HT-29 (cell line): ENCODE measurements around the gene BRI3BP. TPM values are rescaled to one million over a fixed set of nuclear protein-coding genes. Genes with fewer than 3 reads are reported as not detected.

Experiments
- DNase-seq: peaks from one replicate; pipeline ENCODE4 v3.0.0-alpha.2; 2015; ENCODE audit warnings: low spot score
- total RNA-seq: library from RNA; depleted of rRNA; stranded (reverse); fragments of >200 nt; shearing (Covaris generic); gene quantifications from 2 replicates; pipeline ENCODE4 v1.2.3, GENCODE V29; 2014; rRNA removed

BRI3BP gene
- total RNA-seq = 39.3 and 44.0 TPM in 2 replicates

- DNase-seq = peak; percentile 60
Observed at GRCh38 chr12:124993626-124994436, at the start of gene BRI3BP. TSS of gene BRI3BP (plus strand) at chr12:124993645. CDS start at chr12:124993791, 146 bp downstream.

DNA sequence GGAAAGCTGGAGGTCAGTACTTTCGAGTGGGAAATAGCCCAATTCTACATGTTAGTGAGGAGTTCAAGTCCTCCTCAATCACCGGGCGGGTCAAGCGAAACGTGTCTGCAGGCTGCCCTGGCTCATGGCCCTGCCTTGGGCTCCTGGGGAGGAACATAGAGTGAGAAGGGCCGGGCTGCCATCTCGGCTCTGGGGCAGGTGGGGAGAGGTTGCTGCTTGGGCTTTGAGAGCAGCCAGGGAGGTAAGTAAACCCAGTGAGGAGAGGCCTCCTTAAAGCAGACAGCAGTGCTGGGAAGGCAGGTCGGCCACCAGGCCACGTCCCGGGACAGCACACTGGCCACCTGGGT, 47.0 kb upstream of the BRI3BP start:
- DNase-seq = no peak

- no peak for DNase-seq
Observed at GRCh38 chr12:124947013-124947412, 46.4 kb upstream of the BRI3BP start.

DNA sequence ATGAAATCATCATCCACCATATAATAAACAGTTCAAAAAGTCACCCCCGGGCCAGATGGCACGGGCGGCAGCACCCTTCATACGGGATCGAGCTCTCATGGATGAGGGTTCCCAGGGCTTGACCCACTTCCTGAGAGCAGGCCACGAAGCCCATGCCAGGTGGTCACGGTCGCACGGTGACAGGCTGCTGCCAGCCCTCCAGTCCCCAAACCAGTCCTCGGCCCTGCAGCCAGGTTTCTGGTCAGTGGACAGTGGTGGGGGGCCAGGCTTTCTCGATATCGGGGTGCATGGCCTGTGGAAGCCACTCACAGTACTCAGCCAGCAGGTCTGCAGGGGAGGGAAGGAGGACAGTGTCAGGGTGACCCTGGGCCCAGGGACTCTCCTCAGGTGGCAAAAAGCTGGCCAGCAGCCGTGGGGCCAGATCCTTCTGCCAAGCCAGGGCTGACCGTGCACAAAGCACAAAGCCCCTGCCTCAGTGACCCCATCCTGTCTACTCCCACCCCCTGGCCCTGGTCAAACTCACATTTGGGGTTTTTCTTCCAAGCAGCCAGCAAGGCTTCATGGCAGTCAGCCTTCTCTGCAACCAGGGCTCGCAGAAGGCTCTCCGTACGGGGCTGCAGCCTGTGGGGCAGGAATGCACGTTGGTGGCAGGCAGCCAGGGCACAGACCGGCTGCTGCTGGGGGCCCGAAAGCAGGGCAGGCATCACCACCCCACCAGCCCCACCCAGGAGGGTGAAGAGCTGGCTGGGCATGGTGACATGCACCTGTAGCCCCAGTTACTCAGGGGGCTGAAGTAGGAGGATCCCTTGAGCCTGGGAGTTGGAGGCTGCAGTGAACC, 45.7 kb upstream of the BRI3BP start:
- DNase-seq = no peak

DNA sequence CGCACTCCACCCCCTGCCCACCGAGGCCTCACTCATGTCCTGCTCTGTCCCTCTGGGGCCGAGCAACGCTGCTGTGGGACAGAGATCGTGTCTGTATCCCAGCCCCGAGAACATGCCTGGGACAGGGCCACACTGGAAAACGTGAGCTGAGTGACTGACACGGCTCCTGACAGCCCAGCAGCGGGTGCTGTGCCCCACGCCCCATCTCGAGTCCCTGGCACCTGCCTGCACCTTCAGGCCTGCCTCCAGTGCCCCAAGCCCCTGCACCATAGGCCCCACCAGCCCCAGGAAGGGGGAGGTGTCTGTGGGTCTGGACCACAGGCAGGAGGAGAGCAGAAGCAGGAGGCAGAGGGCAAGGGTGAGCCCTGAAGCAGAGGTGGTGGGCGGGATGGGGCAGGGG, 44.4 kb upstream of the BRI3BP start:
- DNase-seq = no peak

GRCh38 chr12:124949779-124950728, 43.4 kb upstream of the BRI3BP start:
- DNase-seq = no peak

GRCh38 chr12:124952295-124952694, 41.1 kb upstream of the BRI3BP start:
- DNase-seq = no peak

GRCh38 chr12:124952801-124953200, 40.6 kb upstream of the BRI3BP start:
- DNase-seq = no peak

- DNase-seq = no peak
Observed at GRCh38 chr12:124953689-124954405, 39.6 kb upstream of the BRI3BP start.

DNA sequence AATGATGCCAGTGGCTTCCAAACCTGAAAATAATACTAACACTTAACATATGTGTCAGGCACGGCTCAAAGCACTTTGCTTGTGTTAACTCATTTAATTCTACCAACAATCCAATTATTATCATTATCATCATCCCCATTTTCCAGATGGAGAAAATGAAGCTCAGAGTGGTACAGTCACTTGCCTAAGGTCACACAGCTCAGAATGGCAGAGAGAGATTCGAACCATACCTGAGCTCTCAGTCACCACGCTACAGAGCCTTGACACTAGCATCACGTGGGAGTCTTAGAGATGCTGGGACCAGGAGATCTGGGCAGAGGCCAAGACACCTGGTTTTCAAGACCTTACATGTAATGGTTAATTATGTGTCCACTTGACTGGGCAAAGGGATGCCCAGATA, 38.7 kb upstream of the BRI3BP start:
- no peak for DNase-seq

DNA sequence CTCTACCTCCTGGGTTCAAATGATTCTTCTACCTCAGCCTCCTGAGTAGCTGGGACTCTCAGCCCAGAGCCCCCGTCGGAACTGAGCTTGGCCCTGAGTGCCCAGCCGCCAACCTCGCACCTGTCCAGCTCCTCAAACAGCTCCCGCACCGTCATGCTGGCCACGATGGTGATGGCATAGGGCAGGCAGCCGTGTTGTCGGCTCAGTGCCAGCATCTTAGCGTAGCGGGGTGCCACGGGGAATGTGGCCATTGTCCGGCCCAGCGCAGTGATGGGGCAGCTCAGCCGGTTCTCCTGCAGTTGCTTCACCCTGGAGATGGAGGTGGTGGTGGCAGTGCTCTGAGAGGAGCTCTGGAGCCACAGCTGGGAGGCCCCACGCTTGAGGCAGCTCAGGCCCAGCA, 36.9 kb upstream of the BRI3BP start:
- DNase-seq = no peak

DNA sequence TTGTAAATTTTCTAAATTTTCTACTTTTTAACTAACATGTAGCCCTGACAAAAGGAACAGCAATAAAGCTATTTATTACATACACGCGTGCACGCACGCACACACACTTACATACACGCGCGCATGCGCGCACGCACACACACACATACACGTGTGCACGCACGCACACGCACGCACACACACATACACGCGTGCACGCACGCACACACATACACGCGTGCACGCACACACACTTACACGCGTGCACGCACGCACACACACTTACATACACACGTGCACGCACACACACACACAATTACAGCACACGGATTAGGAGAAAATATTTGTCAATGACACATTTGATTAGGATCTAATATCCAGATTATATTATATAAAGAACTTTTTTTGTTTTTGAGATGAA, 32.4 kb upstream of the BRI3BP start:
- no peak for DNase-seq

- DNase-seq = no peak
Observed at GRCh38 chr12:124963211-124963610, 30.2 kb upstream of the BRI3BP start.

GRCh38 chr12:124964251-124964650, 29.2 kb upstream of the BRI3BP start:
- DNase-seq = no peak

DNA sequence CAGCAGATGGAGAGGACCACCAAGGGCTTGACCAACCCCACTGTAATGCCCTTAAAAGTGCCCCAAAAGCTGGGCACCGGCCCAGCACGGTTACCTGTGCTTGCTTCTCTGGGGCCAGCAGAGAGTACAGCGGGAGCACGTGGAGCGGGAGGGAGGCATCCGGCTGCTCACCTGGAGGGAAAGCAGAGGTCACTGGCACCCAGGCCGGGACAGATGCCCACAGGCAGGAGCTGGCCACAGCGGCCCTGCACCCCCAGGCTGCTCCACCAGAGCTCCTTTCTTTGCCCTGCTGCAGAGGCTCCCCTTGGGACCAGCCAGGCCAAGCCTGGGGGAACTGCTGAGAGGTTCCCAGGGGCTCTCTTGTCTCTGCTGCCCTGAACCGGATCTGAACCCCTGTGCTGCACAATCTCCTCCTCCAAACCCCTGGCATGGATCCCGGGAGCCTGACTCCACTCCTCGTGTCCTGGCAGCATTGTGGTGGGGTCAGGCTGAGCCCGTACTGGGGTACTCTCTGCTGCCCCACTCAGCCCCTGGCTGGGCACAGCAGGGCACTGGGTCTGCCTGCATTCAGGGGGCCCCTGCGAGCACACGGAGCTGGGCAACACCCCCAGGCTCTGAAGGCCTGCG, 28.5 kb upstream of the BRI3BP start:
- no peak for DNase-seq

DNA sequence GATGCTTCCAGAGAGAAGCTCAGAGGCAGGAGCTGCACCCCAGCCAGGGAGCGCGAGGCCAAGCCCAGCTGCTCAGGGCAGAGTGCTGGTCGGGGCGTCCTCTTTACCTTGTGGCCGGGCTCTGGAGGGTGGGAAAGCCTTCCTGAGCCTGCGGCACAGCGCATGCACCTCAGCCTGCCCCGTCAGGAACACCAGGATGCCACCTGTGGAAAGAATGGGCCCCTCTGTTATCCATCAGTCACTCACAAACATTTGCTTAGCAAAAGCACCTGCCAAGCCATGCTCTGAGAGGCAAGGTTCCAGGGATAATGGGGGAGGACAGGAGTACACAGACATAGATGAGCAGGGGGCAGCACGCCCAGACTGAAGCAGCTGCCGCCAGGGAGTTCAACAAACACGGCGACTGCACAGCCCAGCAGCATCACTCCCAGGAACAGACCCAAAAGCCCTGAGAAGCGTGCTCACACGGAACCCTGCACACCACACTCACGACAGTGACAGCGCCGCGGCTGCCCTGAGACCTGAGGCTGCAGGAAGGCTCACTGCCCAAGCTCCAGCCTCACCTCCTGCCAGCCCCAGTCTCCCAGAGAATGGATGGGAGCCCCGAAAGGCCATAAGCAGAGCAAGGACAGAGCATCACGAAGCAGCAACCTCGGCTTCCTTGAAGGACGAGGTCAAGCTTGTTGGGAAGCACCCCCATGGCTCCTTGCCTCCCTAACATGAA, 26.3 kb upstream of the BRI3BP start:
- DNase-seq = no peak

DNA sequence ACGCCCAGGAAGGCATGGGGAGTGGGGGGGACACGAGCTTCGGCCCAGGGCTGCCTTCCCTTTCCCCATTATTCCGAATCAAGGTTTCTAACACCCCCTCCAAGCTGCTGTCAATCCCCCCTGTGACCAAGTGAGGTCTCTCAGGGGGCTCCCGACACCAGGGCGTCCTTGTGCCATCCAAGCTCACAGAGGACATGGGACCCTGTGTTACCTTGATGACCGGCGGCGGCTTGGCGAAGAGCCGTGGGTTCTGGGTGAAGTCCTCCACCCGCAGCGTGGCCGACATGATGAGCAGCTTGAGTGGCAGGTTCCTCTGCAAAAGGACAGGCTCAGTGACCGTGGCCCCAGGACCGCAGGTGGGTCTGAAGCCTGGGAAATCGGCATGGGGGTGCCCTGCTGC, 24.8 kb upstream of the BRI3BP start:
- no peak for DNase-seq

DNA sequence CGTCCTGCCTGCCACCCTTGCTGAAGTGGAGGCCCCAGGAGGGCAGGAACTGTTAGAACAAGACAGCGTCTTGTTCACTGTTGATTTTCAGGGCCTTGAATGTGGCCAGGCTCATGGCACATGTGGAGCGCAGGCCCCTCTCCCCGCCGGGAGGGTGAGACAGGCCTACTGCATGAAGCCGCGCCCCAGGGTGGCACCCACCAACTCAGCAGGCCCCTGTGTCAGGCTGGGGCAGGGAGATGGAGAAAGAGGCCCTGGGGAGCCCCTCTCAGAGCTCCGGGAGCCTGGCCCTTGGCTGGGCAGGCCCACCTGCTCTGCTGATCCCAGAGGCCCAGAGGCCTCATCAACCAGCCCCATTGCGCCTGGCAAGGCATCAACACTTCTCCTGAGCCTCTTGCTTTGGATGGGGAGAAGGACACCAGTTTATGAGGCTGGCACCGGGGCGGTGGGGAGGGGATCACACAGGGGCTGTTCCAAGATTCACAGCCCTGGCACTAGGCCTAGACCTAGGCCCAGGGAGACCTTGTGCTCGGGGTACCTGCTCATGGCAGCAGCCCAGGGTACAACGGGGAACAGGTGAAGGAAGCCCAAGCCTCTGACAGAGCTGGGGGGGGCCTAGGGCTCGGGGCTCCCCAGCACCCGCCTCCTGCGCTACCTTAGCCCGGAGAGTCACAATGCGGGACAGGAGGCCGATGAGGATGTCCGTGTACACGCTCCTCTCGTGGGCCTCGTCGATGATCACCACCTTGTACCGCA, 22.6 kb upstream of the BRI3BP start:
- DNase-seq = no peak

- no peak for DNase-seq
Observed at GRCh38 chr12:124971603-124972002, 21.8 kb upstream of the BRI3BP start.
